ENCODE data around the gene FAM117B.

Gene FAM117B

DNA sequence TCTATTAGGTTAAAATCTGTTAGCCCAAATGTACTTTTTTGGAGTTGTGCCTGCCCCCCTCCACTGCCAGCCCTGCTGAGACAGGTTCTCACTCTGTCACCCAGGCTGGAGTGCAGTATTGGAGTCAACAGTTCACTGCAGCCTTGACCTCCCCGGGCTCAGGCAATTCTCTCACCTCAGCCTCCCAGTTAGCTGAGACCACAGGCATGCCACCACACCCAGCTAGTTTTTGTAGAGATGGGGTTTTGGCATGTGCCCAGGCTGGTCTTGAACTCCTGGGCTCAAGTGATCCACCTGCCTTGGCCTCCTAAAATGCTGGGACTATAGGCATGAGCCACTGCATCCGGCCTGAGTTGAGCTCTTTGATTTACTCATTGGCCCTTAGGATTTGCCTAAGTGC, 126.1 kb downstream of the FAM117B start:
- no peak for DNase-seq (ENCODE audit: low read depth)
- TF ChIP-seq, protein P1, sequence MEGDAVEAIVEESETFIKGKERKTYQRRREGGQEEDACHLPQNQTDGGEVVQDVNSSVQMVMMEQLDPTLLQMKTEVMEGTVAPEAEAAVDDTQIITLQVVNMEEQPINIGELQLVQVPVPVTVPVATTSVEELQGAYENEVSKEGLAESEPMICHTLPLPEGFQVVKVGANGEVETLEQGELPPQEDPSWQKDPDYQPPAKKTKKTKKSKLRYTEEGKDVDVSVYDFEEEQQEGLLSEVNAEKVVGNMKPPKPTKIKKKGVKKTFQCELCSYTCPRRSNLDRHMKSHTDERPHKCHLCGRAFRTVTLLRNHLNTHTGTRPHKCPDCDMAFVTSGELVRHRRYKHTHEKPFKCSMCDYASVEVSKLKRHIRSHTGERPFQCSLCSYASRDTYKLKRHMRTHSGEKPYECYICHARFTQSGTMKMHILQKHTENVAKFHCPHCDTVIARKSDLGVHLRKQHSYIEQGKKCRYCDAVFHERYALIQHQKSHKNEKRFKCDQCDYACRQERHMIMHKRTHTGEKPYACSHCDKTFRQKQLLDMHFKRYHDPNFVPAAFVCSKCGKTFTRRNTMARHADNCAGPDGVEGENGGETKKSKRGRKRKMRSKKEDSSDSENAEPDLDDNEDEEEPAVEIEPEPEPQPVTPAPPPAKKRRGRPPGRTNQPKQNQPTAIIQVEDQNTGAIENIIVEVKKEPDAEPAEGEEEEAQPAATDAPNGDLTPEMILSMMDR (conservative IDR thresholded peaks at IDR 0.05; ENCODE audit: control insufficient read depth, insufficient read depth, low read depth, low read length) = no peak
- no peak overlapping the region for H3K4me3 ChIP-seq (ENCODE audit: control insufficient read depth, low read depth, low read length)

DNA sequence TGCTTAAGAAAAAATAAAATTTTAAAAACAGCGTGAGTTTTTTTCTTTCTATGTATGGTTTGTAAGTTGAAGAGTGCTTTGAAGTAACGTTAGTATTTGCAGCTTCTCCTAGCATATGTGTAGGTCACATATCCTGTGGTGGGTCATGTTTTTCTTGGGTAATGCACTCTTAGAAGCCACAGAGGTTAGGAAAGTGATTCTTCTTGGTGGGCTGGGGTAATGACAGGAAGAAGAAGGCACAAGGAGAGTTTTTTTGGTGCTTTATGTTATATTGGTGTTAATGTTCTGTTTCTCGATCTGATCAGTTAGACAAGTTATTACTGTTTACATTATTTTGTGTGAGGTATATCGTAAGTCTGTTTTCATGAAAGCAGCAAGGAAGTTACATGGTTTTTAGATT, 127.8 kb downstream of the FAM117B start:
- TF ChIP-seq, protein P1 (conservative IDR thresholded peaks at IDR 0.05; ENCODE audit: control insufficient read depth, insufficient read depth, low read depth, low read length) = no peak
- H3K4me3 ChIP-seq (ENCODE audit: control insufficient read depth, low read depth, low read length) = no peak overlapping the region
- DNase-seq (ENCODE audit: low read depth) = no peak

DNA sequence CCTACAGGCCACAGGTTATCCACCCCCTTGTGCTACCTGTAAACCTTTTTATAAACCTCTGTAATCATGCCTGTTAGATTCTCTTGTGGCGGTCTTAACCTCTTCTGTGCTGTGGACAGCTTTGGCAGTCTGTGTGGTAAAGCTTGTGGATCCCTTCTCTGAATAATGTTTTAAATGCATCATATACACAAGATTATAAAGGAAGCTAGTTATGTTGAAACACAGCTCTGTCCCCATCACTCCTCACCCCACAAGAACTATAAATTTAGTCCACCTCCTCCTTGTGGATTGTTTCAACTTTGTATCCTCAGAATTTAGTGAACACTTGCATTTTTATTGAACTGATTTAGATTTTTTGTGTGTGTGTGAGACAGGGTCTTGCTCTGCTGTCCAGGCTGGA, 129.1 kb downstream of the FAM117B start:
- TF ChIP-seq, protein P1 (conservative IDR thresholded peaks at IDR 0.05; ENCODE audit: control insufficient read depth, insufficient read depth, low read depth, low read length) = no peak
- DNase-seq (ENCODE audit: low read depth) = no peak
- H3K4me3 ChIP-seq (ENCODE audit: control insufficient read depth, low read depth, low read length) = no peak overlapping the region

DNA sequence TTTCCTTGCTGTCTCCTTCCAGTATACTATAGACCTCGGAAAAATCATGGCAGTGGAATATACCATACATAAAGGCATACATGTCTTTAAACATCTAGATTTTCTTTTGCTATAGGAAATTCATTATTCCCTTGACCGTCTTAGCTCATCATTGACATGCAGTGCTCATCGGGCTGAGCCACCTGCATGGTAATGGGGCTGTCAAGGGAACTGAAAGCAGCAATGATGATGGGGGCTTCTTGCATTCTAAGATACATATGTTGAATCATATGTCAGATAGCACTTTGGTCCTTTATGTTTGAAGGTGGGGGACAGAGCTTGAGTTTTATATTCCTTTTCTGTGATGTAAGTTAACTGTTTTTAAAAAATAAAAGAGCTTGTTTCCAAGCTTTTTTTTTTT, 130.2 kb downstream of the FAM117B start:
- no peak overlapping the region for H3K4me3 ChIP-seq (ENCODE audit: control insufficient read depth, low read depth, low read length)
- TF ChIP-seq, protein P1 (conservative IDR thresholded peaks at IDR 0.05; ENCODE audit: control insufficient read depth, insufficient read depth, low read depth, low read length) = no peak
- no peak for DNase-seq (ENCODE audit: low read depth)

DNA sequence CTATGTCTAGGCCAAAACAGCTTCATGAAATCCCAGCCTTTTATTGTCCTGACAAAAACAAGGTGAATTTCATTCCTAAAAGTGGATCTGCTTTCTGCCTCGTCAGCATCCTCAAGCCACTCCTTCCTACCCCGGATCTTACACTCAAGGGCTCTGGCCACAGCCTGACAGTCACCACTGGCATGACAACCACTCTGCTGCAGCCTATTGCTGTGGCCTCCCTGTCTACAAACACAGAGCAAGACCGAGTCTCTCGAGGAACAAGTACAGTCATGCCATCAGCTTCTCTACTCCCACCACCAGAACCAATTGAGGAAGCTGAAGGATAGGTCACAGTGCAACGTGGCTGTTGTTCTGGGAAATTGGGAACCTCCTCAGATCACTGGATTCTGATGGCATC, 130.7 kb downstream of the FAM117B start:
- no peak for DNase-seq (ENCODE audit: low read depth)

DNA sequence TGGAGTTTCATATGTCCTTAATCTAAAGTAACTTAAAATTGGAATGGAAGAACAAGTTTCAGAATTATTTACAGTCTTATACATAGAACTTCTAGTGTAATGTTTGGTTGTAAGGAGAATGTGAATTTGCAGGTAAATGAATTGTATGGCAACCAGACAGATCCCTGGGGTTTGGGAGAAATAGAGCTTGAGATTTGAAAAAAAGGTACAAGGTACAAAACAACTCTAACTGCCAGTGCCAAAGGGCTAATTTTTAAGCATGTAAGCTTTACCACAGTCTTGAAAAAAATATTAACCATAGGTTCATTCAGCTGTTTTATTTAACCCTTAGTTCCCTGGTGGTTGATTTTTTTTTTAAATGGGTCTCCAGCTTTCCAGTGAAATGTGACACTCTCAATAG, 133.5 kb downstream of the FAM117B start:
- no peak overlapping the region for H3K4me3 ChIP-seq (ENCODE audit: control insufficient read depth, low read depth, low read length)
- TF ChIP-seq, protein P1 (conservative IDR thresholded peaks at IDR 0.05; ENCODE audit: control insufficient read depth, insufficient read depth, low read depth, low read length) = no peak
- DNase-seq (ENCODE audit: low read depth) = no peak

More for the DNA sequence above, 130.7 kb downstream of the FAM117B start:
- no peak overlapping the region for H3K4me3 ChIP-seq (ENCODE audit: control insufficient read depth, low read depth, low read length)
- TF ChIP-seq, protein P1 (conservative IDR thresholded peaks at IDR 0.05; ENCODE audit: control insufficient read depth, insufficient read depth, low read depth, low read length) = no peak

DNA sequence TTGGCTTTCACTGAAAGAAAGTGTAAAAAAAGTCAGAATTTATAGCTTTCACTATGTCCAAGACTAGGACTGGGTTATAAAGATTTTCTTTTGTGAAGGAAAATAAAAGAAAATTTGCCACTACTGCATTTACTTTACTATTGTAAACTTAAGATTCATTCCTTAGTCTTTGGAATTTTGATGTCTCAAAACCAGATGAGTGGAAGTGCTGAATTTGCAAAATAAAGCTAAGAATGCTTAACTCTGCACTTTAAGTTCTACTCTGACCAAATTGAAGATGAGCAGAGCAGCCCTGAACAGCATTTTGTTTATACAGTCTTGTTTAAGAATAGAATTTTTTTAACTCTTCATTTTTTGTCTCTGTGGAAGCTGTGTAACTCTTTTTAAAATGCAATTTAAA, 134.4 kb downstream of the FAM117B start:
- H3K4me3 ChIP-seq (ENCODE audit: control insufficient read depth, low read depth, low read length) = no peak overlapping the region
- TF ChIP-seq, protein P1 (conservative IDR thresholded peaks at IDR 0.05; ENCODE audit: control insufficient read depth, insufficient read depth, low read depth, low read length) = no peak
- no peak for DNase-seq (ENCODE audit: low read depth)
